Amygdala (tissue), 56 donors: ENCODE data around the gene UGT1A6.

Experiments
- DNase-seq, 56 donors: peaks; one replicate each; lab custom pipeline; 2025; lab: John Stamatoyannopoulos, UW

UGT1A6 gene

DNA sequence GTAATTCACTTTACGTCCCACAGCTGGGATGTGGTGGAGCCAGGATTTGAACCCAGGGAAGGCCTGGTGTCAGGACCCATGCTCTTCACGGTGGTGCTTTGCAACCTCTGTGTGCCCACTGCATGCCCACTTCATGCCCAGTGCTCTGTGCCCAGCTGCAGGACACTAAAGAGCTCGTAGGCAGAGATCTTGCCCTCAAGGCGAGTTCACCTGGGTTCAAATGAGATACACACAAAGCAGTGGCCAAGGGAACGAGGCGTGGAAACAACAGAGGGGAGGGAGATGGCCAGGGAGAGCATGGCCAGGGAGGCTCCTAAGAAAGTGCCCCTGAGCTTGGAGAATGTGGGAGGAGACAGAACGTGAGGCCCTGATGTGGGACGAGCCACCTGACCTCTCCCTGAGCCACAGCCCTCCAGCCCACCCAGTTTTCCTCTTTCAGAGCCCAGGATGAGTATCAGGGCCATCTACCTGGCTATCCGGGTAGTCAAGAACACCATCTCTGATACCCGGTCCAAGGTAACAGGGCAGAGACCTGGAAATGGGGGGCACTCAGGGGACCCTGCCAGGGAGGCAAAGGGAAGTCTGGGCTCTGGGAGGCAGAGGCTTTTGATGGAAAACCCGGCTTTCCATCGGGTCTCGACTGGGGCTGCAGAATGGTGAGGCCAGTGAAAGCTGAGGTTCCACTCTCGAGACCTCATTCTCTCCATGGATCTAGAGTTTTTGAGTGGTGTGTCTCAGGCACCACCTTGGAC is 105.8 kb downstream of the UGT1A6 start:
- DNase-seq = no peak

DNA sequence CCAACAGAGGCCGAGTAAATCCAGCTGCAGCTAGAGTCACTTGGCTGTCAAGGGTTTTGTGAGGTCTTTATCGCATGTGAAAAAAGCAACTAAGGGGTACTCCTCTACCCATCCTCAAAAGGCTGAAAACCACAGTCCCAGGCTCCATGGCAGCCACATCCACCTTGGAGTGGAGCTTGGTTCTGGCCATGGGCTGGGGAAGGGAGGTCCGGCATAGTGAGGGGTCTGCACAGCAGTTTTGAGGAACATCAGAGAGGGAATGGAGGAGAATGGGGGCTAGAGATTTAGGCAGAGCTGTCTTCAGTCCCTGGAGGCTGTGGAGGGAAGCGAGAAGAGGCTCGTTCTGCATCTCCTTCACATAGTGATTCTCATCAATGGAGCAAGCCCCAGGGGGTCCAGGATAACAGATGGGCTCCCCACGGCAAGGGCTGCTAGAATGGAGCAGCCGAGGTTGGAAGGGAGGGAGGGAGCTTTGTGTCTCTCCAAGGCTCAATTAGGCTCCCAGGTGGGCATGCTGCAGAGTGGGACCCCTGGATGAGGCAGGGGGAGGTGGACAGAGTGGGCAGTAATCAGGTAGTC is 106.5 kb downstream of the UGT1A6 start:
- no peak for DNase-seq

DNA sequence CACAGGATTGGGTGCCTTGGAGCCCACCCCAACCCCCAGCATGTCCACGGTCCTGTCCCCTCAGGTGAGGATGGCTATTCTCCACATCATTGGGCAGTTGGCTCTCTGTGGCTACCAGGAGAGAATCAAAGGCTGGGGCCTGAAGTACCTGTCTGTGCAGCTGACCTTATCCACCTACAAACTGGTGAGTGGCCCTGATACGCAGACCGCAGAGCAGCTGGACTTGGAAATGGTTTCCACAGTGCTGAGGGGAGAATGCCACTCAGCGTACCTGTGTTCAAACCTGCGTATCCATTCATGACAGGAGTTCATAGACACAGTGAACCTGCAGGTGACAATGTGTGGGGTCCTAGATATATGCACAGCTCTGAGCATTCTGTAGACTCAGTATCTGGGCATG is 107.0 kb downstream of the UGT1A6 start:
- no peak for DNase-seq

DNA sequence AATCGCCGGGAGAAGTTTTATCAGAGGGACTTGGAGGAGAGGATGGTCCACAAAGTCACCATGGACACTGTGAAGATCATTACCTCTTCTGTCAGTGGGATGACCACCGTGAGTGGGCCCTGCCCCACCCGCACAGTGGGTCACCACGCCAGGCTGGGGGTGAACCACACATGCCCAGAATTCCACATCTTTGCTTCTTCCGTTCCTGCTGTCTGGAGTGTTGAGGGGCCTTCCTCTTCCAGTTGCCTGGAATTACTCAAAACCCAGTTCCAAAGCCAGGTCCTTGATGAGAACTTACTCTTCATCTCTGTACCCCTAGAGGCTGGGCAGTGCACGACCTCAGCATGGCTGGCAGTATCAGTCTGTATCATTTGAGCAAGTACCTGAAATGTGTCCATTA is 107.5 kb downstream of the UGT1A6 start:
- DNase-seq = no peak

DNA sequence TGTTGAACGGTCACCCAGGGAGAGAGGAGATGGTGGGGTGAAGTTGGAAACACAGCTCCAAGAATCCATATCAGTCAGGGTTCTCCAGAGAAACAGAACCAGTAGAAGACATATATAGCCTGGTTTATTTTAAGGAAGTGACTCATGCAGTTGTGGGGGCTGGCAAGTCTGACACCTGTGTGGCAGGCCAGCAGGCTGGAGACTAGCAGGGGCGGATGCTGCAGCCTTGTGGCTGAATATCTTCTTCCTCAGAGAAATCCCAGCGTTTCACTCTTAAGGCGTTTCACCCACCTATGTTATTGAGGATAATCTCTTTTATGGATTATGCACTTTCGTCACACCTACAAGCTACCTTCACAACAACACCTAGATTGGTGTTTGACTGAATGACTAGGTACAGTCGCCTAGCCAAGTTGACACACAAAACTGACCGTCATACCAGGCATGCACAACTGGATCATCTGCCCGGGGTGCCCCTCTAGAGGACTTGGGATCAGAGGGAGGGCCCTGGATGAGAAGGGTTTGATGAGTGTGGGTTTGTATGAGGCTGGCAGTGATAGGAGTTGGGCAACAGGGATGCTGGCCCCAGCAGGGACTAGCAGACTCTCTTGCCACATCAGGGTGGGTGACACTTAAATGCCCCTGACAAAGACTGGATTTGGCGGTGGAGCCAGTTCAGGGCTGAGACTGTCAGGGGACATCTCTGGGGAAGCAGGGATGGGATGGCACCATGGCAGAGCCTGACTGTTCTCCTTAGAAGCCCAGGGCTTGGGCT is 108.9 kb downstream of the UGT1A6 start:
- DNase-seq = peak in 6 of 56 donors; percentile 5 to 31 (median 14)

DNA sequence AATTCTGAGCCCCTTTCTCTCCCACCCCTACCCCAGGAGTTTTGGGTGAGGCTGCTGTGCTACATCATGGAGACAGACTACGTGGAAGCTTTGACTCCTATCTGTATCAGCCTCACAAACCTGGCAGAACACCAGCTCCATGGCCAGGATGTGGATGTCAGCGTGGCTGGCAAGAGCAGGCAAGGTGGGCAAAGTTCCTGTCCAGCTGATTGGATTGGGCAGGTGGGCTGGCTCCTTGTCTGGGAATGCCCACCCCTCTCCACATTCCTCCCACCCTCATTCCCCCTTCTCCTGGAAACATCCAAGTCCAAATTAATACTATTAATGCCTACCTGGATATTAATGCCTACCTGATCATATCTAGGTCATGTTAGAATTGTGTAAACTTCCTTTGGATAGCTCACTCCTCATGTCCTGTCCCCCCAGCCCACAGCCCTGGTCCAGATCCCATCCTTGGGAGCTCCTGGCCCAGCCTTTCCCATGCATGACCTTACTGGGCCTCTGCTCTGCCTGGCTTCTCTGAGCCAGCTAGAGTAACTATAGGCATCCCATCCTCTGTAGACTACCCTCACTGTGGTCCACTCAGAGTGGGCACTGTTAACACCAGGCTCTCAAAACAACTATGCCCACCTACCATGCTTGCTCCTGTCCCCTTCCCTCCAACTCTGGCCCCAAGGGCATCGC is 109.6 kb downstream of the UGT1A6 start:
- DNase-seq = no peak

DNA sequence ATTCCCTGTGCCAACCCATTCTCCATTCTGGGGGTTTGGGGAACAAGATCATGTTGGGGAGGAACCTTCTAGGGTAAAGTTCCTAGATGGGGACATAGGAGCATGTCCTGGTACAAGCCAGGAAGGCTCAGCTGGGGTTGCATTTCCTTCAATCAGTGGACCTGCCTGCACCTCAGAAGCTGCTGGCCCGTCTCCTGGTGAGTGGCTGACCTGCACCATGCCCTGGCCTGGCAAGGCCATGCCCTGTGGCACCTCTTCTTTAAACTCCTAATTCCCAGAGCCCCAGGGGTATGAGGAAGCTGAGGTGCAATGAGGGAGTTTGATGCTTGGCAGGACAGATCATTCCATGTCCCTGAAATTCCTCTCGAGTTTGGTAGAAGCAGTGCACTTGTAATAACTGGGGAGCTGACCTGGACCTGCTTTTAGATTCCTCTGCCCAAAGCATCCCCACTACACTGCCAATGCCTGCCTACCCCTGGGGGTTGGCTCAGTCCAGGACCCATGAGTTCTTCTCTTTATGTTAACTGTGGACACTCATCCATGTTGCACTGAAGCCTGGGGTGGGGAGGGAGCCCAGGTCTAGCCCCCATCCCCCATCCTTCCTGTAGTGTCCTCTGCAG is 110.7 kb downstream of the UGT1A6 start:
- DNase-seq = no peak

DNA sequence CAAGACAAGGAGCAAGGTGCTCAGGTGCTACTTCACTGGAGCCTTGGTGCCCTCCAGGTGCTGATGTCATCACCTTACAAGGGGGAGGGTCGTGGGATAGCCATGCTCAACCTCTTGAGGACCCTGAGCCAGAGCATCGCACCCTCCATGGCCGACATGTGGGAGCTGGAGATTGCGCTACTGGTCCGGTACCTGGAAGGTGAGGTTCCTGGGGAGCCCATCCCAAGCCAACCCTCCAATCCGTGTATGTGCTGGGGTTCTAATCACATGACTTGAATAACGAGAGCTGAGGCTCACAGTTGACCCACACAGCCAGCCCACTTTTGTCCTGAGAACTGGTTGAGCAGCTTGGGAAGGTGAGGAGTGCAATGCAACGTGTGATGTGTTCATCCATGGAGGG is 111.3 kb downstream of the UGT1A6 start:
- DNase-seq = no peak

DNA sequence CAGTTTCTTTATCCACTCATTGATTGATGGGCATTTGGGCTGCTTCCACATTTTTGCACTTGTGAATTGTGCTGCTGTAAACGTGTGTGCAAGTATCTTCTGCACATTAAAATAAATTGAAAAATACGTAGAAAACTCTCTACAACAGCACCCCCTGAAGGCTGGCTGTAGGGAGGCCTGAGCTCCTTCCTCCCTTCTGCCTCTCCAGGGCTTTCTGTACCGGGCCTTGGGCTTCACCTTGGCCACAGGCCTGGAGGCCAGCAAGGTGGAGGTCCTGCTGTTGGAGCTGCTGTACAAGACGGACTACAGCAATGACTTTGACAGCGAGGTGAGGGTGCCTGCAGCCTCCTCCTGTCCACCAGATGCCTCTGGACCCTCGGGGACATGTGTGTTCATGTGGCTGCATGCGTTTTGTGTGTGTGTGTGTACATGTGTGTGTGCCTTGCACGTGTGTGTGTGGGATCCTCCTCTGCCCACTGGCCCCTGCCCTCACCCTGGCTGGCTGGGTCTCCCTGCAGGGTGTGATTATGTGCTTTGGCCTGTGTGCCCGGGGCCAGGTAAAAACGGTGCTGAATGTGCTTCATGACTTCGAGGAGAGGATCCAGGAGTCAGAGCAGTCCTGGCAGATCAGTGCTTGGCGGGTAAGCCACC is 114.7 kb downstream of the UGT1A6 start:
- DNase-seq = no peak

DNA sequence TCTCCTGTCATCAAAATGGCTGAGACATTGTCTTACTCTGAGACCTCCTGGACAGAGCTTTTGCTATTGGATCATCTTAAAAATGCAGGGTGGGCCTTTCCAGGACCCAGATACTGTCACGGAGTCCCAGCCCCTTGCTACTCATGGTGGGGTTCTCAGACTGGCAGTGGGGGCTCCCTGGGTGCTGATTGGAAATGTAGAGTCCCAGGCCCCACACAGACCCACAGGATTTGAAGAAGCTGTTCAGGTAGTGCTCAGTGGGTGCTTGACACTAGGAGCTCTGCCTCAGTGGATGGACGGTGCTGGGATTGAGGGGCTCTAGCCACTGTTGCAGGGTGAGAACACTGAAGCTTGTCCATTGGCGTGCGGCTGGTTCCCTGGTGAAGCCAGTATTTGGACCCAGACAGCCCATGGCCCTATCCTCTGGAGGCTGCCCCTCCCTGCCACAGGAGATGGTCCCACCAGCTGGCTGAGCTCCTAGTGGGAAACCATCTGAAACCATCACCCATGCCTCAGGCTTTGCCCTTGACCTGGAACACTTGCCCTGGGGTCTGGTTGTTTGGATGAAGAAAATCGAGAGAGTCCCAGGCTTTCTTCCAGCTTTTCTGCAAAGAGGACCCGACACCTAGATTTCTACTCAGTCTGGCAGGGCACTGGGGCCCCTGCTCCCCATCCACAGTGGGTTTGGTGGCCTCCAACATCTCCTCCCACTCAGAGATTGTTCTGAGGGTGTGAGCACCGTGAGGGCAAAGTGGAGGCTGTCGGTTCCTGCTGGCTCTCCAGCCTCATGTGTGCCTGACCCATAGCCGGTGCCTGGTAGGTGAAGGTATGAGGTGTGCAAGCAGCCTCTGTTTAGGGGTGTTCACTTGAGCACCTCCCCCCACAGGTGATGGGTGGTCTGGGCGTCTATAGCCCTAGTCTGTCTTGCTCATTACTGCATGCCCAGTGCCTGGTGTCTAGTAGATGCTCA is 115.6 kb downstream of the UGT1A6 start:
- DNase-seq = no peak

DNA sequence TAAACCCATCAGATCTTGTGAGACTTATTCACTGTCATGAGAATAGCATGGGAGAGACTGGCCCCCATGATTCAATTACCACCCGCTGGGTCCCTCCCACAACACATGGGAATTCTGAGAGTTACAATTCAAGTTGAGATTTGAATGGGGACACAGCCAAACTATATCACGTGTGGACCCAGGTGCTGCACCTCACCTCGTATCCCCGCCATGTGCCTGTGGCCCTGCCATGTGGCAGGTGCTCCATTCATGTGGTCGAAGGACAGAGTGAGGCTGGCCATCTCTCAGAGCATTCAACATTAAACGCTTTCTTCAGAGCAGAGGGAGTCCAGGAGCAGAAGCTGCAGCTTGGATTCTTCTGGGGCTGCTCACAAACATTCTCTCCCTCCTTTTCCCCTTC is 117.7 kb downstream of the UGT1A6 start:
- no peak for DNase-seq

DNA sequence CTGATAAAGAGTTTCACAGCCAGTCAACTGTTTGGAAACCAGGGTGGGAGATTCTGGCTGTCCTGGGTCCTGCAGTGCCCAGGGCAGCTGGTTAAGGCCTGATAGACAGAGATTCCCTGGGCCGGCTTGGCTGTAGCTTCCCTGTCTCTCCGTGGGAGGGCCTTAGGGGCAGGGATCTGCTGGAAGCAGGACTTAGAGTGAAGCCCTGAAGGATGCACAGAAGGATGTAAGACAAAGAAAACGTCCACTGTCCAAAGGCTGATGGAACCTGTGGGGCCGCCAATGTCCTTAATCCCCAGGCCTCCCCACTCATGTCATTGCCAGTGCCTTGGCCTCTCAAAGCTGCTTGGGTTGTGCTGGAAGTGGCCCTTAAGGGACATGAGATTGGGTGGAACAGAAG is 118.4 kb downstream of the UGT1A6 start:
- no peak for DNase-seq

DNA sequence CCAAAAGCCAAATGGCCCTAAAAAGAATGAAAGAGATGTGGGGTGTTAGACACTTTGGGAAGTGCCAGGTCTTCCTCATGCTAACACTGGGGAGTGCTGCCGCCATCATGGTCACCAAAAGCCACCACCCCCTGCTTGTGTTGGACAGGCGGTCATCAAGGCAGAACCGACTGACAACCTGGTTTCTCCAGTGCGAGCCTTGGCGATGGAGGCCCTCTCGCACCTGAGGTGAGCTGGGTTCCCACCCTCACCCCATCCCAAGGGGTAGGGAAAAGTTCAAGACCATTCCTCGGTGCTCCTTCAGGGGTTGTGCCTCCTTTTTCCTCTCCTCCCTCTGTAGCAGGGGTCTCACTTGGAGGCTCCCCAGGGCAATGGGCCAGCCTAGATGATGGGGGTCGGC is 119.0 kb downstream of the UGT1A6 start:
- DNase-seq = no peak

DNA sequence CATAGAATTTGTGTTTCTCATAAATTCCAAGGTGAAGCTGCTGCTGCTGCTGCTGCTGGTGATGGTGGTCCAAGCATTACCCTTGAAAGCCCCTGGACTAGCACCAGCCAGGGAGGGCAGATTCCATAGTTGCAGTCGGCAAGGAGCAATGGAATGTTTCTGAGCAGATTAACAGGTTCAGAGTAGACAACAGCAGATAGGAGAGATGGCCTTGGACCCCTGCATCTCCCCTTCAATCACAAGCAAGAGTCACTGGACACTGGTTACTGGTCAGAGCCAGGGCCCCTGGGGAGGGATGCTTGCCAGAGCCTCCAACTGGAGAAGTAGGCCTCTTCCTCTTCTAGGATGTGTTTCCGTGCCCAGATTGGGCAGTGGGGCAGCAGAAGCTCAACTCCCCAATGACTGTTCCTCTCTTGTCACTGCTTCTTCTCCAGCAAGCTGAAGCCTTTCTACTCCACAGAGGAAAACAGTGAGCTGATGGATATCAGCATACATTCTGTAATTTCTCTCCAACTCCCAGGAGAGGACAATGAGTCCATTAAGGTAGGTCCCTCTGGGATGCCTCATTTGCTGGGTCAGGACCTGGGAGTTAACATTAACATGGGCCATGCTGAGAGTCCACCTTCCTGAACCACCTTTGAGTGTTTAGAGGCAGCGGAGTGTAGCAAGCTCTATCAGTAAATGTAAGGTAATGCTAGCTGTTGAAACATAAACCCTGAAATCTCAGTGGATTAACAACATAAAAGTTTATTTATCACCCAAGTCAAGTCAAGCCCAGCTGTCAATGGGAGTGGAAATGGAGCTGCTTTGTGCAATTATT is 120.8 kb downstream of the UGT1A6 start:
- no peak for DNase-seq

DNA sequence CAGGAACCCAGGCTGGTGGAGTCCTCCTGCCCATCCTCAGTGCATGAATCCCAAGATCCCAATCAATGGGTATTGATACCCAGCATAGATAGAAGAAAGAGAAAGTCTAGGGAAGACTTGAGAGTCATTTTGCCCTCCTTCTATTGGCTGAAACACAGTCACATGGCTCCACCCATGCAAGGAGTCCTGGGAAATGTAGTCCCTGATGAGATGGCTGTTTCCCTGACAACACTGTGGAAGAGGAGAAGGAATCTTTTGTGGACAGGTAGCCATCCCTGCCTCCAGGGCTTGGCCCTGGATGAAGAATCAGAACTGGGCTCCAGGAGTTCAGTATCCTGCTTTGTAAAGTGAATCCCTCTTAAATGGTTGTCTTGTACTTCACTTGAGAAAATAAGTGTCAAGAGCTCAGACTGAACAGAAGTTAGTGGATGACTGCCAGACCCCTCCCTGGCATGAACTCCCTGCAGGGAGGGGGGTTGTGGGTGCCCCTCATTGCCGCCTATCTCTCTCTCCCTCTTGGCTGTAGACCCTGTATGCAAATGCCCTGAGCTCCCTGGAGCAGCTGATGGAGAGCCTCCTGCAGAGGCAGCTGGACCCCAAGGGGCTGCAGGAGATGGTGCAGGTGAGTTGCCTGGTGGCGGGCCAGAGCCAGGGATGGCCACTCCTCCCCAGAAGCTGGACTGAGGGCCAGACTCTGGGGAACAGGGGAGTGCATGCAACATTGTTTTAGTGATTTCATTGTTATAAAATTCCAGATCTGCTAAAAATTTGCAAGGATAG is 121.6 kb downstream of the UGT1A6 start:
- no peak for DNase-seq

DNA sequence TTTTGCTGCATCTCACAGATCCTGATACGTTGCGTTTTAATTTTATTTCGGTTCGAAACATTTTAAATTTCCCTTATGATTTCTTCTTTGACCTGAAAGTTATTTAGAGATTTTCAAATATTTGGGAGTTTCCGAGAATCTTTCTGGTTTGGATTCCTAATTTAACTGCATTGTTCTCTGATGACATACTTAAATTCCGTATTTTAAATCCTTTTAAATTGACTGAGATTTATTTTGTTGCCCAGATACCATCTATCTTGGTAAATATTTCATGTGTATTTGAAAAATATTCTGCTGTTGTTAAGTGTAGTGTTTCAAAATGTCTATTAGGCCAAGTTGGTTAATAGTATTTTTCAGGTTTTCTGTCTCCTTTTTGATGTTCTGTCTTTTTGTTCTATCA is 123.2 kb downstream of the UGT1A6 start:
- no peak for DNase-seq

DNA sequence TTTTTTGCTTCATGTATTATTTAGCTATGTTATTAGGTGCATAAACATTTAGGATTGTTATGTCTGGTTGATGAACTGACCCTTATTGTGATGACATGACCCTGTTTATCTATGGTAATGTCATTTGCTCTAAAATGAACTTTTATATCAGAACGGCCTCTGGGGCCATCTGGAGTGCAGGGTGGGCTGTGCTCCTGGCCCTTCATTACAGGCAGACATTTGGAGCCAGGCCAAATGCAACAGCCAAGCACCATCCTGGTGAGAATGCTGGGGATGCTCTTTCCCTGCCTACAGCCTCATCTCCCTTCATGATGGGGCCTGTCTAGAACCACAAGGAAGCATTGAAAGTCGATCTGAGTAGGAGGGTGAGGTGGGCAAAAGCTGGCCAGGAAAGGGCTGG is 123.6 kb downstream of the UGT1A6 start:
- DNase-seq = no peak
